CD4-positive, CD25-positive, alpha-beta regulatory T cell (primary cell): ENCODE measurements around the gene NFATC2. TPM values are rescaled to one million over a fixed set of nuclear protein-coding genes. Genes with fewer than 3 reads are reported as not detected.
"Not testable (repeated sequence)": the region's sequence is repeated elsewhere in the genome, so short reads cannot be mapped to it uniquely, and the experiment has no call there.

Experiments
- ATAC-seq, 2 donors: fragments of 150-1000 bp; cut with Tn5 transposase; one replicate each; pipeline ENCODE4 v1.10.0; 2021; ENCODE audit warnings: low read depth in 2 of 2, moderate number of reproducible peaks in 2 of 2, moderate library complexity in 1 of 2
- DNase-seq, 3 donors: peaks; one replicate each; pipeline versions ENCODE4 v3.0.0 to v3.0.0-alpha.2; 2012 to 2022; ENCODE audit warnings: mixed read lengths in 1 of 3
- H3K27ac ChIP-seq: one replicate; pipeline ENCODE4 v1.7.0; 2013; ENCODE audit warnings: mild to moderate bottlenecking, low read length; ENCODE audit not compliant: insufficient read depth, poor library complexity, severe bottlenecking
- H3K27me3 ChIP-seq: one replicate; pipeline ENCODE4 v1.7.0; 2013; ENCODE audit warnings: low read length; ENCODE audit not compliant: control insufficient read depth, insufficient read depth
- H3K36me3 ChIP-seq: one replicate; pipeline ENCODE4 v1.7.0; 2013; ENCODE audit warnings: mild to moderate bottlenecking, low read length, moderate library complexity; ENCODE audit not compliant: control insufficient read depth, insufficient read depth
- H3K4me1 ChIP-seq: 2 replicates; pipeline ENCODE4 v1.7.0; 2013; ENCODE audit warnings: mild to moderate bottlenecking, low read length; ENCODE audit not compliant: insufficient read depth, control insufficient read depth, poor library complexity, severe bottlenecking
- H3K4me3 ChIP-seq: one replicate; pipeline ENCODE4 v1.7.0; 2013; ENCODE audit warnings: low read depth, mild to moderate bottlenecking, low read length, moderate library complexity
- H3K9me3 ChIP-seq, 2 experiments: 1 replicate in 1 of 2; 2 replicates in 1 of 2; pipeline ENCODE4 v1.7.0; 2013; ENCODE audit warnings: low read length in 2 of 2, mild to moderate bottlenecking in 1 of 2, moderate library complexity in 1 of 2; ENCODE audit not compliant: control insufficient read depth in 2 of 2
- H3K27ac Mint-ChIP-seq, 3 donors: one replicate each; pipeline ENCODE4 v1.8.0; 2020 to 2022; ENCODE audit warnings: mild to moderate bottlenecking in 3 of 3, mixed read lengths in 3 of 3, moderate library complexity in 2 of 3
- H3K27me3 Mint-ChIP-seq: one replicate; pipeline ENCODE4 v1.8.0; 2022; ENCODE audit warnings: mild to moderate bottlenecking, mixed read lengths
- H3K36me3 Mint-ChIP-seq: one replicate; pipeline ENCODE4 v1.8.0; 2020; ENCODE audit warnings: mixed read lengths
- H3K4me1 Mint-ChIP-seq, 4 donors: one replicate each; pipeline ENCODE4 v1.8.0; 2020 to 2022; ENCODE audit warnings: mixed read lengths in 4 of 4, mild to moderate bottlenecking in 1 of 4
- H3K4me3 Mint-ChIP-seq, 4 donors: one replicate each; pipeline ENCODE4 v1.8.0; 2020 to 2022; ENCODE audit warnings: mild to moderate bottlenecking in 4 of 4, mixed read lengths in 4 of 4, moderate library complexity in 3 of 4
- H3K9me3 Mint-ChIP-seq, 7 donors: one replicate each; pipeline ENCODE4 v1.8.0; 2020 to 2022; ENCODE audit warnings: mixed read lengths in 7 of 7, mild to moderate bottlenecking in 3 of 7, moderate library complexity in 2 of 7
- polyA plus RNA-seq, 4 donors: library from polyadenylated mRNA; unstranded; fragments of 300-500 nt; fragmentation: Illumina TruSeq; gene quantifications; one replicate each; pipeline ENCODE4 v1.2.3, GENCODE V29; 2021
- total RNA-seq: library from RNA; stranded (reverse); gene quantifications from one replicate; pipeline ENCODE4 v1.2.3, GENCODE V29; 2022

NFATC2 gene
- total and polyA plus RNA-seq, 5 donors from 2014 or later = 11.0 to 56.8 (median 14.2) TPM

DNA sequence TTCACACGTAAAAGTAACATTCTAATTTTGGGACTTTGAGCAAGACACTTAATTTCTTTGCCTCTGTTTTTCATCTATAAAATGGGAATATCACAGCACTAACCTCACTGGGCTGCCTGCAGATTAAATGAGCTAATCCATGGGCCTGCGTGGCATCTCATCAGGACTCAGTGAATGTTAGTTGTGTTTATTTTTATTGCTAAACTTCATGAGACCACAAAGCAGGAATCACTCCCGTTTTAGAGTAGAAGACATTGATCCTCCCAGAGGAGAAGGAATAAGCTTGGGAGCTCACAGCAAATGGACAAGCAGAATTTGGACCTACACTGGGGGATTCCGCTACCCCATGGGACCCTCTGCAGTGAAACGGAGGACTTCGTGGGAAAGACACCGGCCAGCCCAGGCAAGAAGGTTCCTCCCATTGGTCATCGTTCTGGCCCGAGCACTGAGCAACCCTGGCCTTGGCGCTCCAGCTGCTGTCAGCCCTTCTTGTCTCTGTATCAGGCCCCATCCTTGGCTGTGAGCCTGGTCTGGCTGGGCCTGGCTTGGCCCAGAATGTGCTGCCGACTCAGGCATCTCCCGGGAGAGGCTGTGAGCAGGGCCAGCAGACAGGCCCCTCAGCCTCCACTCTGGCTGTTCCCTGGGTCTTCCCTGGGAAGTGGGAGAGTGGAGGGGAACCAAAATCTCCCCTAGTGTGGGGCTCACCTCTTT is 79.8 kb downstream of the NFATC2 start:
- peaks cover 0 to 2% (median 0%) of the 10 kb centered on the region in 7 donors for H3K9me3 Mint-ChIP-seq
- no peaks in the 10 kb centered on the region for H3K4me1 ChIP-seq
- no peaks in the 10 kb centered on the region for H3K27me3 Mint-ChIP-seq
- peak overlapping the region in 2 of 3 donors; percentile 51 to 84 for H3K27ac Mint-ChIP-seq
- no peak for DNase-seq
- peaks cover 29% of the 10 kb centered on the region for H3K36me3 Mint-ChIP-seq
- no peak overlapping the region for H3K4me3 ChIP-seq
- no peaks in the 10 kb centered on the region for H3K27me3 ChIP-seq
- no peak overlapping the region for H3K4me3 Mint-ChIP-seq
- no peak overlapping the region for H3K27ac ChIP-seq
- H3K4me1 Mint-ChIP-seq = peaks cover 2 to 11% (median 9%) of the 10 kb centered on the region in 4 donors
- H3K36me3 ChIP-seq = peaks cover 59% of the 10 kb centered on the region
- H3K9me3 ChIP-seq = no peaks in the 10 kb centered on the region
- ATAC-seq = no peak

DNA sequence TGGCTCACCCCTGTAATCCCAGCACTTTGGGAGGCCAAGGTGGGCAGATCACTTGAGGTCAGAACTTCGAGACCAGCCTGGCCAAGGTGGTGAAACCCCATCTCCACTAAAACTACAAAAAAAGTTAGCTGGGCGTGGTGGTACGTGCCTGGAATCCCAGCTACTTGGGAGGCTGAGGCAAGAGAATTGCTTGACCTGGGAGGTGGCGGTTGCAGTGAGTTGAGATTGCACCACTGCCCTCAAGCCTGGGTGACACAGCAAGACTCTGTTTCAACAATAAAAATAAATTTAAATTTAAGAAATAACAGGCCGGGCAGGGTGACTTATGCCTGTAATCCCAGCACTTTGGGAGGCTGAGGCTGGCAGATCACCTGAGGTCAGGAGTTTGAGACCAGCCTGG is 80.7 kb downstream of the NFATC2 start:
- H3K36me3 Mint-ChIP-seq = peaks cover 27% of the 10 kb centered on the region
- H3K27me3 ChIP-seq, H3K9me3 Mint-ChIP-seq, H3K4me1 ChIP-seq, H3K27me3 Mint-ChIP-seq, H3K27ac ChIP-seq, H3K9me3 ChIP-seq, H3K4me3 ChIP-seq, DNase-seq, H3K27ac Mint-ChIP-seq, ATAC-seq, H3K4me1 Mint-ChIP-seq, H3K4me3 Mint-ChIP-seq: not testable (repeated sequence)
- H3K36me3 ChIP-seq = peaks cover 53% of the 10 kb centered on the region

DNA sequence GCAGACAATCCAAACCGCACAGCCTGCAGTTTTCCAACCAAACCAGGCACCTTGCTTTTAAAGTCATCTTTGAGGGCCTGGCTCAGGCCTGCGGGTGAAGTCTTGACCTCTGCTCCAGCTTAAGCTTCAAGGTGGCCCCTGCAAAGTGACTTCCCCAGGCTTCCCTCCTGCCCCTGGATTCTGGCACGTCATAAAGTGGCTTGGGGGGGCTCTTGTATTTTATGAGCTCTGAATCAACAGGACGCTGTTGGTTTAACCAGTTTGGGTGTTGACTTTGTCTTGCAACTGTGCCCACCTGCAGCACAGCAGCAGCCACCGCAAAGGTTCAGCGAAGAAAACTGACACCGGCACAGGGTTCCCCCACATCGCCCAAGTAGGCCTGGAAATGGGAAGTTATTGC is 81.2 kb downstream of the NFATC2 start:
- Mint-ChIP-seq H3K27ac (peak overlapping the region in 1 of 3 donors; percentile 76), H3K27me3 (no peaks in the 10 kb centered on the region), H3K36me3 (peaks cover 25% of the 10 kb centered on the region), H3K9me3 (peaks cover 0 to 2% (median 0%) of the 10 kb centered on the region in 7 donors), H3K4me3 (no peak overlapping the region), H3K4me1 (peaks cover 0 to 10% (median 7%) of the 10 kb centered on the region in 4 donors)
- Histone ChIP-seq H3K27ac (no peak overlapping the region), H3K9me3 (no peaks in the 10 kb centered on the region), H3K4me1 (no peaks in the 10 kb centered on the region), H3K27me3 (no peaks in the 10 kb centered on the region), H3K4me3 (no peak overlapping the region), H3K36me3 (peaks cover 49% of the 10 kb centered on the region)
- ATAC-seq (no peak), DNase-seq (no peak)

DNA sequence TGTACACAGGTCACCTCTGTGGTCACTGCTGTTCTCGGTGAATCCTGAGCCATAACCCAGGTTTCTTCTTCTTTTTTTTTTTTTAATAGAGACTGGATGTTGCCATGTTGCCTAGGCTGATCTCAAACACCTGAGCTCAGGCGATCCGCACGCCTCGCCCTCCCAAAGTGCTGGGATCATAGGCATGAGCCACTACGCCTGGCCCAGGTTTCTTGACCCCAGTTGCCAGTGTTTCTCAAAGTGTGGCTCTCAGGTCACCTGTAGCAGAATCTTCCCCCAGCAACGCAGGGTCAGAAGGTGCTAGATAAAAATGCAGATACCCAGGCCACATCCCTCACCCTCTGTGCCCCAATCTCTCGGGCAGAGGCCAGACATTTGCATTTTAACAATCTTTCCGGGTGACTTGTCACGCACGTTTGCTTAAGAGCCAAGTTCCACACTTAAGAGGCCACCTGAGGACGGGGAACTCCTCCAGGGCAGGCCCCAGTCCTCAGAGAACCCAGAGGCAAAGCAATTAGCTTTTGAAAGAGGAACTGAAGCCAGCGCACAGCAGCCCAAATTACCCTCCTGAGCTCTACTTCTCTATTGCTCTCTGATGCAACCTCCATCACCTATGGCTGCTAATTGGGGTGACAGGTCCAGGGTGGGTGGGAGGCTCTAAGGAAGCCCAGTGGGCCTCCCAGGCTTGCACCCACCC is 81.8 kb downstream of the NFATC2 start:
- H3K9me3 ChIP-seq = no peaks in the 10 kb centered on the region
- Mint-ChIP-seq H3K4me3 (no peak overlapping the region), H3K4me1 (peaks cover 0 to 10% (median 7%) of the 10 kb centered on the region in 4 donors), H3K27me3 (no peaks in the 10 kb centered on the region), H3K27ac (peak overlapping the region in 2 of 3 donors; percentile 5 to 76), H3K9me3 (peaks cover 0 to 2% (median 0%) of the 10 kb centered on the region in 7 donors), H3K36me3 (peaks cover 23% of the 10 kb centered on the region)
- ATAC-seq = peak; percentile 45 to 50
- no peak overlapping the region for H3K27ac ChIP-seq
- H3K27me3 ChIP-seq = no peaks in the 10 kb centered on the region
- DNase-seq = no peak
- peaks cover 45% of the 10 kb centered on the region for H3K36me3 ChIP-seq
- H3K4me3 ChIP-seq = no peak overlapping the region
- H3K4me1 ChIP-seq = no peaks in the 10 kb centered on the region

DNA sequence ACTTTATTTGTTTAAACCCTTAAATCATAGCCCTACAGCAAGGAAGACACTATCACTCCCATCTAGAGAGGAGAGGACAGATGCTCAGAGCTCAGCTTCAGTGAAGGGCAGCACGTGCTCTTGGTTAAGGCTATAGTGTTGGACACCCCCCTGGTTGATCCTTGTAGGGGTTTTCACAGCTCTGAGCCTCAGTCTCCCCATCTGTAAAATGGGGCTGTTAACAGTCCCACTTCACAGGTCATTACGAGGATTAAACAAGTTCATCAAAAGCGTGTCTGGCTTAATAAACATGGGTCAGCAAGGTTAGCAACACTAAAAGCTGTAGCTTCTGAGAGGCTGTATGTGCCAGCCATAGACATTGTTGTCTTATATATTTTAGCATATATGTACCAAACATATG is 82.4 kb downstream of the NFATC2 start:
- Mint-ChIP-seq H3K36me3 (peaks cover 22% of the 10 kb centered on the region), H3K27me3 (no peaks in the 10 kb centered on the region), H3K4me3 (no peak overlapping the region), H3K27ac (peak overlapping the region in 1 of 3 donors; percentile 2), H3K9me3 (peaks cover 0 to 2% (median 0%) of the 10 kb centered on the region in 7 donors), H3K4me1 (peaks cover 0 to 10% (median 7%) of the 10 kb centered on the region in 4 donors)
- no peak for DNase-seq
- Histone ChIP-seq H3K36me3 (peaks cover 42% of the 10 kb centered on the region), H3K27ac (no peak overlapping the region), H3K9me3 (no peaks in the 10 kb centered on the region), H3K27me3 (no peaks in the 10 kb centered on the region), H3K4me3 (no peak overlapping the region), H3K4me1 (no peaks in the 10 kb centered on the region)
- ATAC-seq = no peak

DNA sequence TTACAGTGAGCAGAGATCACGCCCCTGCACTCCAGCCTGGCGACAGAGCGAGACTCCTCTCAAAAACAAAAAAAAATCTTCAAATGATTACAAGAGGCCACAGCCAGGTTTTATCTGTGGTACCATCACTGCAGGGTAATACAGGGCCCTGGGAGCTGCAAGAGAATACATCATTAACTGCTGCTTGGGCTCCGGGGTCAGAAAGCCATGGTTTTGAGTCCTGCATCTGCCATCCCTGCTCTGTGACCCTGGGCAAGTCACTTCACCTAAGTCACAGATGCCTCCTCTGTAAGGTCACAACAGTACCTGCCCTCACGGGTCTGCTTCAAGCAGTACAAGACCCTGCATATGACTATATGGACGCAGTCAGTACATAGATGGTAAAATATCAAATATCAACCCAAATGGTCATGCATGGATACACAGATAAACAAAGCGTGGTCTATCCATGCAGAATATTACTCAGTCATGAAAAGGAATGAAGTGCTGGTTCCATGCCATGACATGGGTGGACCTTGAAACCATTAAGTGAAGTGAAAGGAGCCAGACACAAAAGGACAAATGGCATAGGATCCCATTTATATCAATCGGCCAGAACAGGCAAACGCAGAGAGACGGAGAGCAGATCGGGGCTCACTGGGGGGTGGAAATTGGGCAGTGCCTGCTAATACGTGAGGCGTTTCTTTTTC is 83.6 kb downstream of the NFATC2 start:
- H3K27me3 ChIP-seq = no peaks in the 10 kb centered on the region
- DNase-seq (no peak), ATAC-seq (no peak)
- H3K9me3 ChIP-seq = no peaks in the 10 kb centered on the region
- Mint-ChIP-seq H3K9me3 (peaks cover 0 to 2% (median 0%) of the 10 kb centered on the region in 7 donors), H3K27ac (peak overlapping the region in 1 of 3 donors; percentile 79), H3K36me3 (peaks cover 31% of the 10 kb centered on the region), H3K4me3 (no peak overlapping the region), H3K27me3 (no peaks in the 10 kb centered on the region), H3K4me1 (peaks cover 0 to 13% (median 5%) of the 10 kb centered on the region in 4 donors)
- H3K36me3 ChIP-seq = peaks cover 54% of the 10 kb centered on the region
- no peaks in the 10 kb centered on the region for H3K4me1 ChIP-seq
- H3K4me3 ChIP-seq = no peak overlapping the region
- no peak overlapping the region for H3K27ac ChIP-seq

DNA sequence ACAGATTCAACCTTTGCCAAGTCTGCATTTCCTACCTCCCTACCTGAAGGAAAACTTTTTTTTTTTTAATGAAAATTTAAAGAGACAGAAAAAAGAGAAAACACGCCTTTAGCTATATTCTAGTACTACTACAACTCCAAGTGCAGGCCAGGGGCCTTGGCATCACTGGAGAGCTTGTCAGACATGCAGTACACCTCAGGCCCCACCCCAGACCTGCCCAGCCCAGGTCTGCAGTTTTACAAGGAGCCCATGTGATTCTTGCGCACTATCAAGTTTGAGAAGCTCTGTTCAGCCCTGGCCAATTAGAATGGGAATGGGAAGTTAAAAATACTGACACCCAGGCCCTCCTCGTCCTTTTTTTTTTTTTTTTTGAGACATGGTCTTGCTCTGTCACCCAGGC is 85.0 kb downstream of the NFATC2 start:
- no peak overlapping the region for H3K4me3 ChIP-seq
- no peak overlapping the region for H3K27ac ChIP-seq
- no peak for DNase-seq
- Mint-ChIP-seq H3K9me3 (peaks cover 0 to 2% (median 0%) of the 10 kb centered on the region in 7 donors), H3K27me3 (no peaks in the 10 kb centered on the region), H3K4me3 (peak overlapping the region in 1 of 4 donors; percentile 51), H3K4me1 (peaks cover 4 to 10% (median 7%) of the 10 kb centered on the region in 4 donors), H3K27ac (peak overlapping the region in 1 of 3 donors; percentile 69), H3K36me3 (peaks cover 43% of the 10 kb centered on the region)
- no peaks in the 10 kb centered on the region for H3K9me3 ChIP-seq
- no peaks in the 10 kb centered on the region for H3K4me1 ChIP-seq
- H3K36me3 ChIP-seq = peaks cover 54% of the 10 kb centered on the region
- H3K27me3 ChIP-seq = no peaks in the 10 kb centered on the region
- ATAC-seq = no peak
